ENCODE measurements around the gene EMC1.

EMC1 gene

GRCh38 chr1:19205845-19206244 lies 45.5 kb downstream of the EMC1 start:
- no peaks in the 10 kb centered on the region for H3K27me3 Mint-ChIP-seq (ENCODE audit: low read depth)
- H3K27ac Mint-ChIP-seq: peak overlapping the region in 1 of 3 experiments; percentile 2
- H3K4me1 Mint-ChIP-seq: peaks cover 44% of the 10 kb centered on the region
- H3K4me3 Mint-ChIP-seq: no peak overlapping the region
- H3K9me3 Mint-ChIP-seq: no peaks in the 10 kb centered on the region
- no peak for TF ChIP-seq CTCF (IDR thresholded peaks at IDR 0.05; ENCODE audit: unreplicated experiment in 3 of 3)
- H3K36me3 Mint-ChIP-seq (ENCODE audit: low read depth): no peaks in the 10 kb centered on the region

- H3K27me3 Mint-ChIP-seq (ENCODE audit: low read depth): no peaks in the 10 kb centered on the region
- H3K9me3 Mint-ChIP-seq: no peaks in the 10 kb centered on the region
- no peak for TF ChIP-seq CTCF (IDR thresholded peaks at IDR 0.05; ENCODE audit: unreplicated experiment in 3 of 3)
- H3K27ac Mint-ChIP-seq: peak overlapping the region in 1 of 3 experiments; percentile 2
- H3K36me3 Mint-ChIP-seq (ENCODE audit: low read depth): no peaks in the 10 kb centered on the region
- H3K4me1 Mint-ChIP-seq: peaks cover 41% of the 10 kb centered on the region
- H3K4me3 Mint-ChIP-seq: peak overlapping the region in 1 of 3 experiments; percentile 20
These were observed 45.9 kb downstream of the EMC1 start for GRCh38 chr1:19205403-19205802.

- Mint-ChIP-seq H3K4me3 (no peak overlapping the region), H3K27ac (no peak overlapping the region), H3K36me3 (ENCODE audit: low read depth) (peaks cover 4% of the 10 kb centered on the region), H3K27me3 (ENCODE audit: low read depth) (no peaks in the 10 kb centered on the region), H3K9me3 (no peaks in the 10 kb centered on the region), H3K4me1 (peaks cover 36% of the 10 kb centered on the region)
- TF ChIP-seq CTCF (IDR thresholded peaks at IDR 0.05; ENCODE audit: unreplicated experiment in 3 of 3): no peak
These were observed 46.7 kb downstream of the EMC1 start for GRCh38 chr1:19204446-19205266.

GRCh38 chr1:19203440-19203839 lies 47.9 kb downstream of the EMC1 start:
- TF ChIP-seq CTCF (IDR thresholded peaks at IDR 0.05; ENCODE audit: unreplicated experiment in 3 of 3): no peak
- Mint-ChIP-seq H3K36me3 (ENCODE audit: low read depth) (peaks cover 14% of the 10 kb centered on the region), H3K4me3 (no peak overlapping the region), H3K27ac (no peak overlapping the region), H3K27me3 (ENCODE audit: low read depth) (no peaks in the 10 kb centered on the region), H3K9me3 (no peaks in the 10 kb centered on the region), H3K4me1 (peaks cover 30% of the 10 kb centered on the region)

- peaks cover 27% of the 10 kb centered on the region for H3K4me1 Mint-ChIP-seq
- no peaks in the 10 kb centered on the region for H3K9me3 Mint-ChIP-seq
- no peak overlapping the region for H3K27ac Mint-ChIP-seq
- no peak for TF ChIP-seq CTCF (IDR thresholded peaks at IDR 0.05; ENCODE audit: unreplicated experiment in 3 of 3)
- H3K27me3 Mint-ChIP-seq (ENCODE audit: low read depth): no peaks in the 10 kb centered on the region
- H3K36me3 Mint-ChIP-seq (ENCODE audit: low read depth): peaks cover 24% of the 10 kb centered on the region
- no peak overlapping the region for H3K4me3 Mint-ChIP-seq
These were observed 48.9 kb downstream of the EMC1 start for GRCh38 chr1:19202396-19202795.

Measured in nephron (organoid).